Tibial nerve (tissue), 3 donors: ENCODE measurements around the gene ZBTB20.

Source experiments
- CTCF ChIP-seq, 5 experiments: fragments of 200-600 bp in 3 of 5; fragments of 450-650 bp in 2 of 5; sonication (generic) in 3 of 5; IDR thresholded peaks; one replicate each; pipeline ENCODE4 v1.5.1; 2016 to 2019; ENCODE audit warnings: antibody characterized with exemption in 5 of 5, mild to moderate bottlenecking in 3 of 5, moderate library complexity in 2 of 5
- POLR2A ChIP-seq, 2 donors: fragments of 450-650 bp; IDR thresholded peaks; one replicate each; pipeline ENCODE4 v1.6.1; 2017; ENCODE audit warnings: antibody characterized with exemption in 2 of 2, mild to moderate bottlenecking in 2 of 2, moderate library complexity in 2 of 2

- no peak for TF ChIP-seq POLR2A (IDR thresholded peaks at IDR 0.05)
- TF ChIP-seq CTCF (IDR thresholded peaks at IDR 0.05): no peak
Measured at GRCh38 chr3:114462750-114463149, 684.3 kb downstream of the ZBTB20 start.
